Adrenal gland (tissue), 12 donors: ENCODE data around the gene ACTR2. TPM values are rescaled to one million over a fixed set of nuclear protein-coding genes. Genes with fewer than 3 reads are reported as not detected.

ENCODE experiments used
- DNase-seq, 7 donors: peaks; one replicate each; pipeline ENCODE4 v3.0.0-alpha.2; 2019 to 2020
- H3K27ac ChIP-seq, 5 donors: fragments of 200-600 bp; sonication (generic) in 4 of 5; 1 replicate in 3 of 5; 2 replicates in 2 of 5; pipeline versions ENCODE4 v1.5.1 to v1.8.0; 2016 to 2020; ENCODE audit warnings: mild to moderate bottlenecking in 1 of 5
- H3K27me3 ChIP-seq: fragments of 200-600 bp; 2 replicates; pipeline ENCODE4 v1.8.0; 2021
- H3K36me3 ChIP-seq, 2 donors: fragments of 200-600 bp; replicated peaks in 1 of 2; 1 replicate in 1 of 2; 2 replicates in 1 of 2; pipeline versions ENCODE4 v1.5.1 to v1.8.0; 2018 to 2022
- H3K4me1 ChIP-seq, 2 donors: fragments of 200-600 bp; replicated peaks in 1 of 2; 1 replicate in 1 of 2; 2 replicates in 1 of 2; pipeline versions ENCODE4 v1.5.1 to v1.8.0; 2018 to 2021
- H3K4me3 ChIP-seq, 4 donors: fragments of 200-600 bp; sonication (generic) in 3 of 4; one replicate each; pipeline ENCODE4 v1.5.1; 2016 to 2018
- H3K9me3 ChIP-seq, 3 donors: fragments of 200-600 bp; sonication (generic) in 1 of 3; replicated peaks in 1 of 3; 1 replicate in 2 of 3; 2 replicates in 1 of 3; pipeline versions ENCODE4 v1.5.1 to v1.8.0; 2016 to 2021
- POLR2A ChIP-seq, 2 donors: fragments of 450-650 bp; IDR thresholded peaks; one replicate each; pipeline ENCODE4 v1.6.1; 2017; ENCODE audit warnings: antibody characterized with exemption in 2 of 2, mild to moderate bottlenecking in 2 of 2, moderate library complexity in 1 of 2
- WGBS, 4 donors: extraction: QIAGEN DNeasy Blood & Tissue Kit in 2 of 4; methylation state at CpG; one replicate each; pipeline versions ENCODE4 v1.1.5 to v1.1.7; 2013 to 2017; 5-methylcytosine and 5-hydroxymethylcytosine counted together
- intact Hi-C, 2 donors: fragments of 100-400 bp; cut with DNase I; formaldehyde crosslinking; loops; one replicate each; pipeline versions ENCODE4 v1.14.1 to v1.15.0; 2022 to 2023
- polyA plus RNA-seq, 3 donors: library from polyadenylated mRNA; stranded (reverse); fragments of 200-250 nt in 2 of 3; fragments of 350-450 nt in 1 of 3; fragmentation: Illumina TruSeq in 1 of 3; extraction: RNeasy Lipid Tissue Mini Kit (QIAGEN cat#74804) in 1 of 3; gene quantifications; one replicate each; pipeline ENCODE4 v1.2.3, GENCODE V29; 2013 to 2014
- total RNA-seq, 9 donors: library from RNA; depleted of rRNA in 4 of 9; stranded (reverse); fragments of >200 nt in 4 of 9; fragments of 120-200 nt in 1 of 9; fragmentation: NEBNext Ultra II Directional in 1 of 9; extraction: Animal tissue kit (Norgen Biotek cat#: 25700) in 1 of 9; gene quantifications; one replicate each; pipeline versions ENCODE4 v1.1.0 to v1.2.4, GENCODE V29; 2013 to 2023
- TF ChIP-seq, protein P1 (sequence below), 6 experiments: fragments of 450-650 bp in 4 of 6; fragments of 200-600 bp in 2 of 6; sonication (generic) in 1 of 6; IDR thresholded peaks; 1 replicate in 5 of 6; 2 replicates in 1 of 6; pipeline versions ENCODE4 v1.5.1 to v1.8.0; 2016 to 2021; ENCODE audit warnings: antibody characterized with exemption in 6 of 6, mild to moderate bottlenecking in 2 of 6, moderate library complexity in 1 of 6
- donor health status: healthy with polysubstance abuse.
- donor health status: Bipolar disorder and iron deficiency.
- donor health status: DM: yes; HTN: yes; CAD: no.
- donor health status: DM: no; HTN: no; CAD: no.
- donor health status: DM: no; HTN: no; CAD: no.
- donor health status: DM: yes; HTN: yes; CAD: no.

The ACTR2 gene
- total and polyA plus RNA-seq, 12 donors: 29.9 to 186 (median 73.5) TPM

- Histone ChIP-seq H3K4me3 (no peak overlapping the region), H3K27me3 (no peaks in the 10 kb centered on the region), H3K9me3 (no peaks in the 10 kb centered on the region), H3K36me3 (peaks cover 0 to 27% of the 10 kb centered on the region in 2 donors), H3K4me1 (peaks cover 0 to 7% of the 10 kb centered on the region in 2 donors), H3K27ac (no peak overlapping the region)
- no peak for TF ChIP-seq POLR2A (IDR thresholded peaks at IDR 0.05)
- TF ChIP-seq, protein P1, sequence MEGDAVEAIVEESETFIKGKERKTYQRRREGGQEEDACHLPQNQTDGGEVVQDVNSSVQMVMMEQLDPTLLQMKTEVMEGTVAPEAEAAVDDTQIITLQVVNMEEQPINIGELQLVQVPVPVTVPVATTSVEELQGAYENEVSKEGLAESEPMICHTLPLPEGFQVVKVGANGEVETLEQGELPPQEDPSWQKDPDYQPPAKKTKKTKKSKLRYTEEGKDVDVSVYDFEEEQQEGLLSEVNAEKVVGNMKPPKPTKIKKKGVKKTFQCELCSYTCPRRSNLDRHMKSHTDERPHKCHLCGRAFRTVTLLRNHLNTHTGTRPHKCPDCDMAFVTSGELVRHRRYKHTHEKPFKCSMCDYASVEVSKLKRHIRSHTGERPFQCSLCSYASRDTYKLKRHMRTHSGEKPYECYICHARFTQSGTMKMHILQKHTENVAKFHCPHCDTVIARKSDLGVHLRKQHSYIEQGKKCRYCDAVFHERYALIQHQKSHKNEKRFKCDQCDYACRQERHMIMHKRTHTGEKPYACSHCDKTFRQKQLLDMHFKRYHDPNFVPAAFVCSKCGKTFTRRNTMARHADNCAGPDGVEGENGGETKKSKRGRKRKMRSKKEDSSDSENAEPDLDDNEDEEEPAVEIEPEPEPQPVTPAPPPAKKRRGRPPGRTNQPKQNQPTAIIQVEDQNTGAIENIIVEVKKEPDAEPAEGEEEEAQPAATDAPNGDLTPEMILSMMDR (IDR thresholded peaks at IDR 0.05): no peak
- DNase-seq: no peak
- intact Hi-C loops: no loop called here
- 77 to 89% (median 80%) methylated on average over 6 of the region's 6 CpGs for WGBS, 4 donors
Observed at GRCh38 chr2:65311049-65311448, 83.4 kb downstream of the ACTR2 start.

- no peak for DNase-seq
- Histone ChIP-seq H3K4me3 (no peak overlapping the region), H3K4me1 (peaks cover 0 to 7% of the 10 kb centered on the region in 2 donors), H3K9me3 (no peaks in the 10 kb centered on the region), H3K36me3 (peaks cover 0 to 33% of the 10 kb centered on the region in 2 donors), H3K27me3 (no peaks in the 10 kb centered on the region), H3K27ac (no peak overlapping the region)
- WGBS, 4 donors: 96 to 97% (median 97%) methylated on average over 7 of the region's 7 CpGs
- intact Hi-C loops: no loop called here
- TF ChIP-seq POLR2A (IDR thresholded peaks at IDR 0.05): no peak
- TF ChIP-seq, protein P1 (IDR thresholded peaks at IDR 0.05): no peak
Observed at GRCh38 chr2:65311596-65311995, 84.0 kb downstream of the ACTR2 start.

DNA sequence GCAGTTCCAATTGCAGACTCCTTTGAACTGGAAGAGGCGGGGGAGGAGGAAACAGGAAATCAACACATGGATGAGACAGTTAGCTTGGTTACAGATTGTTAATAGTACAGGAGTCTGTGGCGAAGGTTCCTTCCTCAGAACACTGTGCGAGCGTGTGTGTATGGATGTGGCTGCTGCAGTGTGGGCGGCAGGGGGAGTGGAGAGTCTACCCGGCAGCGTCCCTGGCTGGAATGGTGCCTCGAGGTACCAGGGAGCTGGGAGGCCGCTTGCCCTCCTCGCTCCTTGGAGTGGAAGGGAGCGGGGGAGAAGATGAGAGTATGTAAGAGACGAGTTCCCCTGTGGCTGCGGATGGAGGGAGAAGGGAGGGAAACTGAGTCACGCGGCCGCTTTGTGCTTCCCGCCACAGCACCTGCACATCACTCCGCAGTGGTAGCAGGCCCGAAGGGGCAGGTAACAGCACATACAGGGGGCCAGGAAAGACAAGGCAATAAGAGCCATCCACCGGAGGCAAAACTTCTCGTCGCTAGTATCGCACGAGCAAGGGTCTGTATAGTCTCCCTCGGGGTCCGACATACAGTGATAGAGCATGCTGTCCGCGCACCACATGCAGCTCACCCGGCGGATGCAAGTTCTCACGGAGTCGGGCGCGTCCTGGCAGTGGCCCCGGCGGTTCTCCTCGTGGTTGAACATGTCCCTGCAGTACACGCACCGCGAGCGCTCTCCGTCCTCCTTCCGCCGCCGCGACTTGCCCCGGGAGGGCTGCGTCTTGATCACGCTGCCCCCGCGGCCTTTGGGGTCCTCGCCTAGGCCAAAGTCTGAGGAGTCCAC, 85.7 kb downstream of the ACTR2 start:
- Histone ChIP-seq H3K4me1 (peaks cover 0 to 7% of the 10 kb centered on the region in 2 donors), H3K4me3 (no peak overlapping the region), H3K9me3 (no peaks in the 10 kb centered on the region), H3K27ac (no peak overlapping the region), H3K36me3 (peaks cover 0 to 33% of the 10 kb centered on the region in 2 donors), H3K27me3 (no peaks in the 10 kb centered on the region)
- WGBS, 4 donors: 92 to 96% (median 94%) methylated on average over 42 to 52 of the region's 52 CpGs
- DNase-seq: peak in 1 of 7 donors; percentile 24
- no peak for TF ChIP-seq POLR2A (IDR thresholded peaks at IDR 0.05)
- TF ChIP-seq, protein P1 (IDR thresholded peaks at IDR 0.05): peak in 2 of 6 experiments; percentile 9 to 22
- intact Hi-C loops: no loop called here

- TF ChIP-seq POLR2A (IDR thresholded peaks at IDR 0.05): no peak
- TF ChIP-seq, protein P1 (IDR thresholded peaks at IDR 0.05): no peak
- 97 to 98% (median 98%) methylated on average over 11 to 24 of the region's 24 CpGs for WGBS, 4 donors
Observed at GRCh38 chr2:65313954-65314256, 86.3 kb downstream of the ACTR2 start.

More at GRCh38 chr2:65313954-65314256, 86.3 kb downstream of the ACTR2 start:
- no peak overlapping the region for H3K4me3 ChIP-seq
- H3K27me3 ChIP-seq: no peaks in the 10 kb centered on the region
- intact Hi-C loops: no loop called here
- no peaks in the 10 kb centered on the region for H3K9me3 ChIP-seq
- no peak overlapping the region for H3K27ac ChIP-seq
- H3K4me1 ChIP-seq: peaks cover 0 to 7% of the 10 kb centered on the region in 2 donors
- peaks cover 0 to 33% of the 10 kb centered on the region in 2 donors for H3K36me3 ChIP-seq
- no peak for DNase-seq
